HG02943 (cell line): ENCODE measurements around the gene MLXIP.

Source experiments
- ATAC-seq: cut with Tn5 transposase; IDR thresholded peaks from one replicate; pipeline ENCODE4 v1.9.1; 2021; ENCODE audit warnings: mild to moderate bottlenecking, low read depth, moderate library complexity; ENCODE audit not compliant: unreplicated experiment

Gene MLXIP

GRCh38 chr12:122140467-122141257 is 62.1 kb downstream of the MLXIP start:
- no peak for ATAC-seq

GRCh38 chr12:122141911-122142725 is 63.6 kb downstream of the MLXIP start:
- ATAC-seq, result no peak

GRCh38 chr12:122142857-122143256 is 64.3 kb downstream of the MLXIP start:
- no peak for ATAC-seq

GRCh38 chr12:122144885-122145284 is 66.3 kb downstream of the MLXIP start:
- no peak for ATAC-seq

GRCh38 chr12:122145505-122146330 is 67.2 kb downstream of the MLXIP start:
- no peak for ATAC-seq

GRCh38 chr12:122147514-122148290 is 69.1 kb downstream of the MLXIP start:
- ATAC-seq, result no peak

GRCh38 chr12:122148657-122149056 is 70.1 kb downstream of the MLXIP start:
- no peak for ATAC-seq

- no peak for ATAC-seq
These were observed 71.6 kb downstream of the MLXIP start for GRCh38 chr12:122150127-122150681.

GRCh38 chr12:122152754-122153153 is 74.2 kb downstream of the MLXIP start:
- ATAC-seq, result no peak

GRCh38 chr12:122155705-122156104 is 77.1 kb downstream of the MLXIP start:
- ATAC-seq, result no peak

GRCh38 chr12:122158700-122159285 is 80.2 kb downstream of the MLXIP start:
- no peak for ATAC-seq

GRCh38 chr12:122159882-122160281 is 81.3 kb downstream of the MLXIP start:
- no peak for ATAC-seq

- ATAC-seq, result no peak
These were observed 82.2 kb downstream of the MLXIP start for GRCh38 chr12:122160761-122161160.

- ATAC-seq, result no peak
These were observed 83.1 kb downstream of the MLXIP start for GRCh38 chr12:122161682-122162081.

GRCh38 chr12:122162976-122163375 is 84.4 kb downstream of the MLXIP start:
- ATAC-seq, result no peak

GRCh38 chr12:122166422-122167349 is 88.1 kb downstream of the MLXIP start:
- no peak for ATAC-seq

- ATAC-seq, result no peak
These were observed 88.9 kb downstream of the MLXIP start for GRCh38 chr12:122167356-122167925.

GRCh38 chr12:122168492-122168891 is 89.9 kb downstream of the MLXIP start:
- ATAC-seq, result no peak
